ENCODE data around the gene PCNX2. TPM values are rescaled to one million over a fixed set of nuclear protein-coding genes. Genes with fewer than 3 reads are reported as not detected.

PCNX2 gene
- total and polyA plus RNA-seq, 11 donors = 0.27 to 5.3 (median 1.9) TPM

DNA sequence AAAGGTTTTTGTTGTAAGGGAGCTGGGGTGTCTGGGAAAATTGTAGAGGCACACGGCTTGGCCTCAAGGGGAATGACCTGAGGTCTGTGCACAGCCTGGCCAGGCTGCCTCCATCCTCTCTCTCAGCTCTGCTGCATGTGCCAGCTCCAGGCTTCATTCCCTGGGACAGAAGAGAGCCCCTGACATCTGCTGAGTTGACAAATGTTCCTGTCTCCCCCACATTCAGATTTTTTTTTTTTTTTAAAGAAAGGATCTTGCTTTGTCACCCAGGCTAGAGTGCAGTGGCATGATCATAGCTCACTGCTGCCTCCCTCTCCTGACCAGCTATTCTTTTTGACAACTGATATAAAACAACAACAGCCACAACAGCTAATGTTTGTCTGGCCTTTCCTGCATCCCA is 84.4 kb downstream of the PCNX2 start:
- DNase-seq = no peak
- Histone ChIP-seq H3K27ac (no peak overlapping the region), H3K4me3 (no peak overlapping the region), H3K27me3 (no peaks in the 10 kb centered on the region), H3K9me3 (no peaks in the 10 kb centered on the region), H3K36me3 (no peaks in the 10 kb centered on the region), H3K4me1 (no peaks in the 10 kb centered on the region)
- 75 to 83% (median 78%) methylated on average over 1 of the region's 1 CpG for WGBS, 4 donors
- no peak for ATAC-seq
- TF ChIP-seq, protein P1, sequence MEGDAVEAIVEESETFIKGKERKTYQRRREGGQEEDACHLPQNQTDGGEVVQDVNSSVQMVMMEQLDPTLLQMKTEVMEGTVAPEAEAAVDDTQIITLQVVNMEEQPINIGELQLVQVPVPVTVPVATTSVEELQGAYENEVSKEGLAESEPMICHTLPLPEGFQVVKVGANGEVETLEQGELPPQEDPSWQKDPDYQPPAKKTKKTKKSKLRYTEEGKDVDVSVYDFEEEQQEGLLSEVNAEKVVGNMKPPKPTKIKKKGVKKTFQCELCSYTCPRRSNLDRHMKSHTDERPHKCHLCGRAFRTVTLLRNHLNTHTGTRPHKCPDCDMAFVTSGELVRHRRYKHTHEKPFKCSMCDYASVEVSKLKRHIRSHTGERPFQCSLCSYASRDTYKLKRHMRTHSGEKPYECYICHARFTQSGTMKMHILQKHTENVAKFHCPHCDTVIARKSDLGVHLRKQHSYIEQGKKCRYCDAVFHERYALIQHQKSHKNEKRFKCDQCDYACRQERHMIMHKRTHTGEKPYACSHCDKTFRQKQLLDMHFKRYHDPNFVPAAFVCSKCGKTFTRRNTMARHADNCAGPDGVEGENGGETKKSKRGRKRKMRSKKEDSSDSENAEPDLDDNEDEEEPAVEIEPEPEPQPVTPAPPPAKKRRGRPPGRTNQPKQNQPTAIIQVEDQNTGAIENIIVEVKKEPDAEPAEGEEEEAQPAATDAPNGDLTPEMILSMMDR (IDR thresholded peaks at IDR 0.05) = no peak
- TF ChIP-seq POLR2A (IDR thresholded peaks at IDR 0.05) = no peak
- intact Hi-C loops (cut with DNase I) = no loop called here

- intact Hi-C loops (cut with DNase I) = loop anchor here in 1 of 10 donors (10.0 kb wide), 1 partner anchor 65 kb away; no protein-coding TSS in a partner anchor
- Histone ChIP-seq H3K27ac (no peak overlapping the region), H3K36me3 (no peaks in the 10 kb centered on the region), H3K9me3 (no peaks in the 10 kb centered on the region), H3K4me1 (no peaks in the 10 kb centered on the region), H3K4me3 (no peak overlapping the region), H3K27me3 (no peaks in the 10 kb centered on the region)
- no peak for TF ChIP-seq POLR2A (IDR thresholded peaks at IDR 0.05)
- TF ChIP-seq, protein P1 (IDR thresholded peaks at IDR 0.05) = no peak
- DNase-seq = no peak
- 48 to 68% (median 57%) methylated on average over 2 of the region's 2 CpGs for WGBS, 4 donors
- no peak for ATAC-seq
Observed at GRCh38 chr1:233209481-233209880, 86.0 kb downstream of the PCNX2 start.

- H3K9me3 ChIP-seq = no peaks in the 10 kb centered on the region
- intact Hi-C loops (cut with DNase I) = loop anchor here in 1 of 10 donors (10.0 kb wide), 1 partner anchor 66 kb away; no protein-coding TSS in a partner anchor
- no peaks in the 10 kb centered on the region for H3K36me3 ChIP-seq
- no peaks in the 10 kb centered on the region for H3K4me1 ChIP-seq
- DNase-seq (no peak), ATAC-seq (no peak)
- no peak overlapping the region for H3K27ac ChIP-seq
- no peak overlapping the region for H3K4me3 ChIP-seq
- TF ChIP-seq, protein P1 (IDR thresholded peaks at IDR 0.05) = no peak
- TF ChIP-seq POLR2A (IDR thresholded peaks at IDR 0.05) = no peak
- no peaks in the 10 kb centered on the region for H3K27me3 ChIP-seq
Observed at GRCh38 chr1:233208687-233209086, 86.8 kb downstream of the PCNX2 start.

DNA sequence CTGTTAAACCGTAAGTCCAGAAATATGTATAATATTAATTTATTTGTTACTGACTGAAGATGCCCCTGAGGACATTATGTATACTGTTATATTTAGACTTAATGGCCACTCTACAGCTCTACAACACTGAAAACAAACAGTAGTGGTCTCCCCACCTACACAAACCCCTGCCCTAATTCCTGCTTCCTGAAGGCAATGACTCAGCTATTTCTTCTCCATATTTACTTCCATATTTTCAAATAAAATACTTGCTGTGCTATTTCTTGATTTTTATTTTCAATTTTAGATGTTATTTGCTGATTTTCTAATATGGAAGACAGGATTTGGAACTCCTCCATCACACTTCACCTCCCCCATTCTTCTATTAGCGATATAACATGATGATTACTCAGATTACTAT is 97.6 kb downstream of the PCNX2 start:
- Histone ChIP-seq H3K27me3 (no peaks in the 10 kb centered on the region), H3K27ac (no peak overlapping the region), H3K36me3 (no peaks in the 10 kb centered on the region), H3K9me3 (peaks cover 0 to 34% (median 19%) of the 10 kb centered on the region in 12 donors), H3K4me1 (no peaks in the 10 kb centered on the region), H3K4me3 (no peak overlapping the region)
- no peak for TF ChIP-seq POLR2A (IDR thresholded peaks at IDR 0.05)
- TF ChIP-seq, protein P1 (IDR thresholded peaks at IDR 0.05) = no peak
- ATAC-seq (no peak), DNase-seq (no peak)
- intact Hi-C loops (cut with DNase I) = no loop called here
- 96 to 99% (median 98%) methylated on average over 2 of the region's 2 CpGs for WGBS, 4 donors

Measured in heart left ventricle (tissue), 16 donors.